ENCODE results near the gene ETV2. TPM values are rescaled to one million over a fixed set of nuclear protein-coding genes. Genes with fewer than 3 reads are reported as not detected.

The ETV2 gene
- 0.19 and 0.28 TPM in 2 replicates for total RNA-seq

GRCh38 chr19:35641515-35642151, at the start of gene ETV2:
TSS of gene ETV2 (plus strand) at chr19:35641745. CDS start at chr19:35642461, 716 bp downstream.

GRCh38 chr19:35612559-35613321, 28.8 kb upstream of the ETV2 start, which contains the start of gene HAUS5:
TSS of gene HAUS5 (plus strand) at chr19:35612735. CDS start at chr19:35612795, 60 bp downstream.

GRCh38 chr19:35628565-35629331, 12.8 kb upstream of the ETV2 start, which contains the start of gene RBM42:
TSS of gene RBM42 (plus strand) at chr19:35629036. CDS start at chr19:35629154, 118 bp downstream.

GRCh38 chr19:35648017-35648961, 6.7 kb downstream of the ETV2 start, which contains the start of gene COX6B1:
TSS of gene COX6B1 (plus strand) at chr19:35648323. CDS start at chr19:35651244, 2,921 bp downstream.

GRCh38 chr19:35666251-35666913, 24.8 kb downstream of the ETV2 start, which contains the start of gene UPK1A:
TSS of gene UPK1A (plus strand) at chr19:35666517. CDS start at chr19:35666813, 296 bp downstream.

Other genes starting within 250 kb of the ETV2 start
- gene FFAR2, start 193.5 kb upstream of the ETV2 start, total RNA-seq: not detected in 2 replicates
- not detected in 2 replicates for gene KRTDAP, start 151.3 kb upstream of the ETV2 start, total RNA-seq
- 0.77 and 2.5 TPM in 2 replicates for gene DMKN, start 128.1 kb upstream of the ETV2 start, total RNA-seq
- gene SBSN, start 113.4 kb upstream of the ETV2 start, total RNA-seq: 0.19 and 2.0 TPM in 2 replicates
- not detected in 2 replicates for gene GAPDHS, start 108.3 kb upstream of the ETV2 start, total RNA-seq
- gene TMEM147, start 96.1 kb upstream of the ETV2 start, total RNA-seq: 83.2 and 98.7 TPM in 2 replicates
- gene ATP4A, start 78.1 kb upstream of the ETV2 start, total RNA-seq: not detected in 2 replicates
- gene PMIS2, start 55.6 kb upstream of the ETV2 start, total RNA-seq: not detected in 2 replicates
- gene HAUS5, start 29.0 kb upstream of the ETV2 start, total RNA-seq: 4.8 and 11.1 TPM in 2 replicates
- gene RBM42, start 12.7 kb upstream of the ETV2 start, total RNA-seq: 26.2 and 58.3 TPM in 2 replicates
- gene COX6B1, start 6.6 kb downstream of the ETV2 start, total RNA-seq: 282 and 447 TPM in 2 replicates
- under 0.01 TPM in 1 of 2 replicates, not detected in the other for gene UPK1A, start 24.8 kb downstream of the ETV2 start, total RNA-seq
- not detected in 2 replicates for gene ZBTB32, start 62.8 kb downstream of the ETV2 start, total RNA-seq
- gene KMT2B, start 76.3 kb downstream of the ETV2 start, total RNA-seq: 2.5 and 3.3 TPM in 2 replicates
- gene IGFLR1, start 100.7 kb downstream of the ETV2 start, total RNA-seq: 0.56 and 1.3 TPM in 2 replicates
- 7.3 and 7.9 TPM in 2 replicates for gene U2AF1L4, start 103.7 kb downstream of the ETV2 start, total RNA-seq
- gene PSENEN, start 103.9 kb downstream of the ETV2 start, total RNA-seq: 15.1 and 17.5 TPM in 2 replicates
- 10.5 and 11.0 TPM in 2 replicates for gene LIN37, start 106.8 kb downstream of the ETV2 start, total RNA-seq
- gene HSPB6, start 115.3 kb downstream of the ETV2 start, total RNA-seq: 36.4 and 96.1 TPM in 2 replicates
- gene PROSER3, start 116.4 kb downstream of the ETV2 start, total RNA-seq: 2.8 and 4.0 TPM in 2 replicates
- 1.7 and 2.9 TPM in 2 replicates for gene ARHGAP33, start 133.8 kb downstream of the ETV2 start, total RNA-seq
- gene PRODH2, start 171.1 kb downstream of the ETV2 start, total RNA-seq: not detected in 2 replicates
- not detected in 2 replicates for gene NPHS1, start 210.8 kb downstream of the ETV2 start, total RNA-seq
- 0.28 TPM in 1 of 2 replicates, not detected in the other for gene KIRREL2, start 215.2 kb downstream of the ETV2 start, total RNA-seq
- 12.7 and 14.8 TPM in 2 replicates for gene APLP1, start 226.8 kb downstream of the ETV2 start, total RNA-seq